Left lung (tissue), 10 donors: ENCODE data around the gene DZIP1. TPM values are rescaled to one million over a fixed set of nuclear protein-coding genes. Genes with fewer than 3 reads are reported as not detected.

Experiments
- ATAC-seq: fragments of 200-7000 bp; cut with Tn5 transposase; one replicate; pipeline ENCODE4 v1.9.1; 2020; ENCODE audit warnings: moderate library complexity
- DNase-seq, 4 donors: peaks; one replicate each; pipeline ENCODE4 v3.0.0-alpha.2; 2013 to 2020
- H3K27ac ChIP-seq, 2 donors: fragments of 200-600 bp; sonication (generic) in 1 of 2; one replicate each; pipeline versions ENCODE4 v1.5.0 to v1.8.0; 2020 to 2021
- H3K27me3 ChIP-seq, 2 donors: fragments of 200-600 bp; sonication (generic) in 1 of 2; one replicate each; pipeline versions ENCODE4 v1.5.0 to v1.8.0; 2020 to 2021
- H3K36me3 ChIP-seq, 2 donors: fragments of 200-600 bp; sonication (generic) in 1 of 2; one replicate each; pipeline versions ENCODE4 v1.5.0 to v1.8.0; 2020 to 2021
- H3K4me1 ChIP-seq, 2 donors: fragments of 200-600 bp; one replicate each; pipeline ENCODE4 v1.8.0; 2021
- H3K4me3 ChIP-seq, 2 donors: fragments of 200-600 bp; sonication (generic) in 1 of 2; one replicate each; pipeline versions ENCODE4 v1.5.0 to v1.8.0; 2020 to 2021; ENCODE audit warnings: mild to moderate bottlenecking in 1 of 2
- H3K9me3 ChIP-seq, 2 donors: fragments of 200-600 bp; sonication (generic) in 1 of 2; one replicate each; pipeline versions ENCODE4 v1.5.0 to v1.8.0; 2020 to 2021
- CTCF ChIP-seq, 2 donors: fragments of 200-600 bp; sonication (generic) in 1 of 2; IDR thresholded peaks; one replicate each; pipeline versions ENCODE4 v1.5.0 to v1.8.0; 2021; ENCODE audit warnings: antibody characterized with exemption in 2 of 2
- intact Hi-C, 2 donors: fragments of 100-400 bp; cut with DNase I; formaldehyde crosslinking; loops; one replicate each; pipeline versions ENCODE4 v1.11.2 to v1.14.2; 2022
- polyA plus RNA-seq, 6 donors: library from polyadenylated mRNA; unstranded; fragments of 120-200 nt; gene quantifications; one replicate each; pipeline ENCODE4 v1.2.1, GENCODE V29; 2013; ENCODE audit not compliant: insufficient read length in 6 of 6
- total RNA-seq, 2 donors: library from RNA; stranded (reverse); fragmentation: NEBNext Ultra II Directional; extraction: Animal tissue kit (Norgen Biotek cat#: 25700); gene quantifications; one replicate each; pipeline ENCODE4 v1.2.1, GENCODE V29; 2021
- donor health status: DM: no; HTN: yes; CAD: no.
- donor health status: DM: no; HTN: no; CAD: no.

DZIP1 gene
- total and polyA plus RNA-seq, 8 donors = 8.2 to 52.1 (median 48.6) TPM

- TF ChIP-seq CTCF (IDR thresholded peaks at IDR 0.05) = no peak
- Histone ChIP-seq H3K27me3 (peaks cover 0 to 3% of the 10 kb centered on the region in 2 donors), H3K9me3 (peaks cover 0 to 2% of the 10 kb centered on the region in 2 donors), H3K27ac (no peak overlapping the region), H3K36me3 (no peaks in the 10 kb centered on the region), H3K4me1 (no peaks in the 10 kb centered on the region), H3K4me3 (no peak overlapping the region)
- ATAC-seq = no peak
- DNase-seq = no peak
- intact Hi-C loops = no loop called here
Observed at GRCh38 chr13:95656386-95657015, 12.0 kb upstream of the DZIP1 start.

- intact Hi-C loops = no loop called here
- H3K9me3 ChIP-seq = no peaks in the 10 kb centered on the region
- no peak overlapping the region for H3K27ac ChIP-seq
- no peak for DNase-seq
- ATAC-seq = no peak
- H3K4me3 ChIP-seq = no peak overlapping the region
- H3K27me3 ChIP-seq = peaks cover 0 to 3% of the 10 kb centered on the region in 2 donors
- TF ChIP-seq CTCF (IDR thresholded peaks at IDR 0.05) = no peak
- H3K4me1 ChIP-seq = peaks cover 0 to 8% of the 10 kb centered on the region in 2 donors
- no peaks in the 10 kb centered on the region for H3K36me3 ChIP-seq
Observed at GRCh38 chr13:95652821-95653220, 8.3 kb upstream of the DZIP1 start.

GRCh38 chr13:95652244-95652764, 7.8 kb upstream of the DZIP1 start:
- H3K4me1 ChIP-seq = peaks cover 0 to 8% of the 10 kb centered on the region in 2 donors
- no peak for ATAC-seq
- no peak for TF ChIP-seq CTCF (IDR thresholded peaks at IDR 0.05)
- no peak for DNase-seq
- H3K4me3 ChIP-seq = no peak overlapping the region
- H3K27ac ChIP-seq = no peak overlapping the region
- intact Hi-C loops = no loop called here
- peaks cover 0 to 3% of the 10 kb centered on the region in 2 donors for H3K27me3 ChIP-seq
- no peaks in the 10 kb centered on the region for H3K9me3 ChIP-seq
- no peaks in the 10 kb centered on the region for H3K36me3 ChIP-seq

- intact Hi-C loops = no loop called here
- H3K27me3 ChIP-seq = peaks cover 0 to 8% of the 10 kb centered on the region in 2 donors
- H3K4me1 ChIP-seq = peaks cover 0 to 8% of the 10 kb centered on the region in 2 donors
- H3K27ac ChIP-seq = no peak overlapping the region
- H3K4me3 ChIP-seq = no peak overlapping the region
- no peaks in the 10 kb centered on the region for H3K9me3 ChIP-seq
- no peak for TF ChIP-seq CTCF (IDR thresholded peaks at IDR 0.05)
- no peaks in the 10 kb centered on the region for H3K36me3 ChIP-seq
- ATAC-seq (no peak), DNase-seq (no peak)
Observed at GRCh38 chr13:95650696-95651095, 6.2 kb upstream of the DZIP1 start.

GRCh38 chr13:95647321-95647720, 2.8 kb upstream of the DZIP1 start:
- peaks cover 0 to 32% of the 10 kb centered on the region in 2 donors for H3K4me1 ChIP-seq
- H3K9me3 ChIP-seq = no peaks in the 10 kb centered on the region
- DNase-seq = no peak
- peaks cover 24 to 38% of the 10 kb centered on the region in 2 donors for H3K27me3 ChIP-seq
- no peak overlapping the region for H3K4me3 ChIP-seq
- no peaks in the 10 kb centered on the region for H3K36me3 ChIP-seq
- intact Hi-C loops = no loop called here
- TF ChIP-seq CTCF (IDR thresholded peaks at IDR 0.05) = no peak
- H3K27ac ChIP-seq = no peak overlapping the region
- no peak for ATAC-seq
